Spleen (tissue), 7 donors: Measurements from ENCODE around the gene SLC22A15.

Source experiments
- CTCF ChIP-seq, 11 experiments: fragments of 200-600 bp in 7 of 11; fragments of 450-650 bp in 4 of 11; sonication (generic) in 4 of 11; IDR thresholded peaks in 8 of 11; conservative IDR thresholded peaks in 3 of 11; 1 replicate in 7 of 11; 2 replicates in 4 of 11; pipeline versions ENCODE4 v1.4.0 to v1.8.0; 2016 to 2021; ENCODE audit warnings: antibody characterized with exemption in 11 of 11, inconsistent platforms in 4 of 11, mild to moderate bottlenecking in 1 of 11
- POLR2A ChIP-seq, 3 donors: fragments of 450-650 bp; IDR thresholded peaks; one replicate each; pipeline ENCODE4 v1.5.1; 2017; ENCODE audit warnings: antibody characterized with exemption in 3 of 3, mild to moderate bottlenecking in 1 of 3
- POLR2AphosphoS5 ChIP-seq, 3 donors: sonication (generic); formaldehyde crosslinking; IDR thresholded peaks; one replicate each; pipeline ENCODE4 v1.5.1; 2017; ENCODE audit warnings: antibody characterized with exemption in 3 of 3
- donor health status: DM: no; HTN: no; CAD: no; lungs with moderate emphysema.
- donor health status: DM: no; HTN: no; CAD: no.
- donor health status: DM: no; HTN: no; CAD: no.

- no peak for TF ChIP-seq CTCF (IDR thresholded peaks at IDR 0.05 in 8 of 11, conservative IDR thresholded peaks at IDR 0.05 in 3 of 11)
- TF ChIP-seq POLR2A (IDR thresholded peaks at IDR 0.05): no peak
- TF ChIP-seq POLR2AphosphoS5 (IDR thresholded peaks at IDR 0.05): no peak
Measured at GRCh38 chr1:116012716-116013115, 36.4 kb downstream of the SLC22A15 start.
